DMS 273 treated with DMSO at 0.1 percent for 48 hours (cell line): ENCODE measurements around the gene LIAS.
"Not testable (repeated sequence)": the region's sequence is repeated elsewhere in the genome, so short reads cannot be mapped to it uniquely, and the experiment has no call there.

Experiments
- DNase-seq: peaks from one replicate; lab custom pipeline; 2025; lab: John Stamatoyannopoulos, UW

LIAS gene

GRCh38 chr4:39497909-39498726 is 39.3 kb downstream of the LIAS start:
- DNase-seq: no peak

- DNase-seq: no peak
Measured at GRCh38 chr4:39498727-39499020, 39.8 kb downstream of the LIAS start.

GRCh38 chr4:39502019-39502663 is 43.3 kb downstream of the LIAS start:
- DNase-seq: no peak

GRCh38 chr4:39502664-39503035 is 43.8 kb downstream of the LIAS start:
- not testable (repeated sequence) for DNase-seq

- DNase-seq: no peak
Measured at GRCh38 chr4:39504538-39504937, 45.7 kb downstream of the LIAS start.

- no peak for DNase-seq
Measured at GRCh38 chr4:39505581-39505980, 46.7 kb downstream of the LIAS start.

GRCh38 chr4:39510348-39510929 is 51.6 kb downstream of the LIAS start:
- no peak for DNase-seq

GRCh38 chr4:39514266-39514665 is 55.4 kb downstream of the LIAS start:
- not testable (repeated sequence) for DNase-seq

- DNase-seq: no peak
Measured at GRCh38 chr4:39514888-39515401, 56.1 kb downstream of the LIAS start.

- DNase-seq: not testable (repeated sequence)
Measured at GRCh38 chr4:39515669-39516401, 57.0 kb downstream of the LIAS start.

GRCh38 chr4:39516407-39516966 is 57.6 kb downstream of the LIAS start:
- DNase-seq: no peak

GRCh38 chr4:39518484-39518883 is 59.6 kb downstream of the LIAS start:
- no peak for DNase-seq

GRCh38 chr4:39521253-39521919 is 62.5 kb downstream of the LIAS start:
- DNase-seq: no peak

GRCh38 chr4:39522068-39522467 is 63.2 kb downstream of the LIAS start:
- no peak for DNase-seq

- no peak for DNase-seq
Measured at GRCh38 chr4:39524161-39524957, 65.5 kb downstream of the LIAS start.

GRCh38 chr4:39525822-39526690 is 67.2 kb downstream of the LIAS start:
- no peak for DNase-seq

GRCh38 chr4:39526765-39527295 is 68.0 kb downstream of the LIAS start:
- DNase-seq: no peak

GRCh38 chr4:39527296-39528060 is 68.6 kb downstream of the LIAS start, which contains the start of gene UGDH:
TSS of gene UGDH (minus strand) at chr4:39527439. CDS start at chr4:39521512, 5,927 bp downstream.
- DNase-seq: peak; percentile 82

- no peak for DNase-seq
Measured at GRCh38 chr4:39528061-39528465, 69.2 kb downstream of the LIAS start.
